Measurements from ENCODE around the gene TPCN2.

TPCN2 gene

GRCh38 chr11:69114811-69115523 is 66.2 kb downstream of the TPCN2 start:
- DNase-seq = no peak

GRCh38 chr11:69115586-69116560 is 67.1 kb downstream of the TPCN2 start:
- no peak for DNase-seq

- DNase-seq = no peak
Measured at GRCh38 chr11:69116671-69117070, 67.9 kb downstream of the TPCN2 start.

GRCh38 chr11:69119190-69119589 is 70.5 kb downstream of the TPCN2 start:
- no peak for DNase-seq

- DNase-seq = no peak
Measured at GRCh38 chr11:69120096-69120875, 71.6 kb downstream of the TPCN2 start.

GRCh38 chr11:69121021-69121420 is 72.3 kb downstream of the TPCN2 start:
- DNase-seq = no peak

DNA sequence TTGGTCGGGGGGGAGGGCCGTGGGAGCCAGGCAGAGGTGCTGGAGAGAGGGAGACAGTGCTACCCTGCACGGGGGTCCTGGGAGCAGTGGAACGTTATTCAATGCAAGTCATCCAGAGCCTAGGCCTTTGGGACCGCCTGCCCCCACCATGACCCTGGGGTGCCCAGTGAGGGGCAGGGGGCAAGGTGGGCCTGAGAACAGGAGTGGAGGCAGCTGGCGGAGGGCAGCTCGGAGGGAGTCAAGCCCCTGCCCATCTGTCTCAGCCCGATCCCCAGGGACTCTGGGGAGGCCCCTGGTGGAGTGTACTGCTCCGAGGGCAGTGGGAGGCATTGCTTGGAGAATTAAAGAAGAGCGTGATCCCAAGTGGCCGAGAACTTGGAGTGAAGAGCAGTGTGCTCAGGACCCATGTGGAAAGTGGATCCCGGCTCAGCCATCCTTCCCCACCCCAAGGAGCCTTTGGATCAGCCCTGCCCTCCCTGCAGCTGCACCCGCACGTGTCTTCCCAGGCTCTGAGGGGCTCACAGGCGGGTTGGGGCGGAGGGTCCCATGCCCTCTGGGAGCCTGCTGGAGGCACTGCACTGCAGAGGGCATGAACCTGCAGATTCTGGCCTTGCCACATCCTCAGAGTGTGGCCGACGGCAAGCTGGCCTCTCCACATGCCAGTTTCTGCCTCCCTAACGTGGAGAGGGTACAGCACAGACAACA is 73.0 kb downstream of the TPCN2 start:
- DNase-seq = no peak

DNA sequence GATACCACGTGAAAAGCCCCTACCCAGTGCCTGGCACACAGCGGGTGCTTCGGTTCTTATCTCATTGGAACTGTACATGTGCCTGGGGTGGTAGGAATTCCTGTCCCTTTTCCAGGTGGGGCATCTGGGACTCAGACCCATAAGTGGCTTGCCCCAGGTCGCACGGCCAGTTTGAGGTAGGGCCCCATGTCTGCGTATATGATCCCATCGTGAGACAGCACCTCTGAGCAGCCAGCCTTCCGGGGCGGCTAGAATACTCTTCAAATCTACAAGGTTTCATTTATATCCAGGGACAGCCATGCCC is 73.5 kb downstream of the TPCN2 start:
- DNase-seq = no peak

GRCh38 chr11:69122630-69123431 is 74.1 kb downstream of the TPCN2 start:
- peak in 3 of 5 donors; percentile 13 to 35 (median 17) for DNase-seq

DNA sequence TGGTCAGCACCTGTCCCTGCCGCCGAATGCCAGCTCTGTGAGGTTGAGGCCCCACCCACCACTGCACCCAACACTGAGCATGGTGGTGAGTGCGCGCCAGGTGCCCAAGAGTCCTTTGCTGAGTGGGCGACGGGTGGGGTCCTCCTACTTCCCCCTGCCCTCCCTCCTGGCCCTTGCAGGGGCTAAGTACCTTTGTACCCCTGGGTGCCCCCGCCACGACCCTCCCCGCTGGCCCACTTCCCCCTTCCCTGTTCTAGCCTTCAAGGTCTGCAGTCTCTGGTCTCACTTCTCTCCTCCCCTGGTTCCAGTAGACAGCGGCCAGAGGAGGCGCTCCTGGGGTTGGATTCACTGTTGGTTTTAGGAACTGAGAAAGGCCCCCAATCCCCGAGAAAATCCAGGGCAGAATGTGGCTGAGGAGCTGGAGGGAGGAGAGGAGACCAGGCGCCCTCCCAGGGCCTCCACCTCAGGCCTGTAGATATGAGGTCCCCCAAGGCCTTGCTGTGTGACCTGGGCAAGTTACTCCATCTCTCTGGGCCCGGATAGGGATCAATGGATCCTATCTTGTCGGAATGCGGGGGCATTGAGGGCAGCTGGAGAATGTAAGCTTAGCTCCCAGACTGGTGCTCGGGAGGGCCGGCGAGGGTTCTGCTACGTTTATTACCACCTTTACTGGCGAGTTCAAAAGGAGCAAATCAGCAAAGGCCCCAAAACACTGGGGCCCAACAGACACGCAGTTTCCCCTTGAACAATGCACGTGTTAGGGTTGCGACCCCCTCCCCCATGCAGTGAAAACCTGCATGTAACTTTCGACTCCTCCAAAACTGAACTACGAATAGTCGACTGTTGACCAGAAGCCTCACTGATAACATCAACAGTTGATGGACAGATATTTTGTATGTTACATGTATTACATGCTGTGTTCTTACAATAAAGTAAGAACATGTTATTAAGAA is 75.1 kb downstream of the TPCN2 start:
- no peak for DNase-seq

DNA sequence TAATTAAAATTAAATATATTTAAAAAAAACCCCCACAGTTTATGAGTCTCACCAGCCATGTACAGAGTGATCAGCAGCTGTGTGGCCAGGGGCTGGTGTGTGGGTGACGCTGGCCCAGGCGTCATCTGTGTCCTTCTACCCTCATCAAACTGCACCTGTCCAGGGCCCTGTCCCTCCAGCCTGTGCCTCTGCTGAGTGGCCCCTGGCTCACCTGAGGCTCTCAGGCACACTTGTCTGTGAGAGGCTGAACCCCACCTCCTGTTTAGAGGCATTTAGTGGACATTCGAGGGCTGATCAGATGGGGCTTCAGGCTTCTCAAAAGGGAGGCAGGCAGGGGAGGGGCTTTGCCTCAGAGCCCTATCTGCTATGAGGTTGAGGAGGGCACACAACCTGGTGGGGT is 77.1 kb downstream of the TPCN2 start:
- no peak for DNase-seq

DNA sequence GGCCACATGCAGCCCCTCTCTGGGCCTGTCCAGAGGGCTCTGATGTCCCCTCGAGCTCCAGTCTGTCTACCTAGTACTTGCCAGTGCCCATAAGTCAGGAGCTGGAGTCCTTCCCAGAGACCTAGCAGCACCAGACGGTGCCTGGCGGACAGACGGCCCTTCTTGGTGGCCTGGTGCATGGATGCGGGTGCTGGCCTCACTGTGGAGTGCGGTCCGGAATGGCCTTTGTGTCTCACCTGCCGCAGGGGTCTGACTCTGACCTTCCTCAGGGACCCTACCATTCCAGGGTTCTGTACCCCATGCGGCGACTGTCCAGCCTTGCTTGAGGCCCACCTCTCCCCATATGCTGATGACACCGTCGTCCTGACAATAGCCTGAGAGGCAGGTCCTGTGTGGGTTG is 77.6 kb downstream of the TPCN2 start:
- no peak for DNase-seq

GRCh38 chr11:69127081-69127850 is 78.5 kb downstream of the TPCN2 start:
- no peak for DNase-seq

GRCh38 chr11:69127884-69128283 is 79.2 kb downstream of the TPCN2 start:
- no peak for DNase-seq

DNA sequence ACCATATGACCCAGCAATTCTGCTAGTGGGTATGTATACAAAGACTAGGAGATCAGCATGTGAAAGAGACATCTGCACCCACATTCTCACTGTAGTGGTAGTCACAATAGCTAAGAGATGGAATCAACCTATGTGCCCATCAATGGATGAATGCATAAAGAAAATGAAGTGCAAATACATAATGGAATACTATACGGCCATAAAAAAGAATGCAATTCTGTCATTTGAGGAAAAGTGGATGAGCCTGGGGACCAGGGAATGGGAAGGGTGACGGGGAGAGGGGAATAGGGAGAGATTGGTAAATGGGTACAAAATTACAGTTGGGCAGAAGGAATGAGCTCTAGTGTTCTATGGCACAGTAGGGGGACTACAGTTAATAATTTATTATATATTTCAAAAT is 80.3 kb downstream of the TPCN2 start:
- no peak for DNase-seq

GRCh38 chr11:69129647-69130046 is 80.9 kb downstream of the TPCN2 start:
- DNase-seq = no peak

GRCh38 chr11:69130654-69131053 is 81.9 kb downstream of the TPCN2 start:
- DNase-seq = no peak

DNA sequence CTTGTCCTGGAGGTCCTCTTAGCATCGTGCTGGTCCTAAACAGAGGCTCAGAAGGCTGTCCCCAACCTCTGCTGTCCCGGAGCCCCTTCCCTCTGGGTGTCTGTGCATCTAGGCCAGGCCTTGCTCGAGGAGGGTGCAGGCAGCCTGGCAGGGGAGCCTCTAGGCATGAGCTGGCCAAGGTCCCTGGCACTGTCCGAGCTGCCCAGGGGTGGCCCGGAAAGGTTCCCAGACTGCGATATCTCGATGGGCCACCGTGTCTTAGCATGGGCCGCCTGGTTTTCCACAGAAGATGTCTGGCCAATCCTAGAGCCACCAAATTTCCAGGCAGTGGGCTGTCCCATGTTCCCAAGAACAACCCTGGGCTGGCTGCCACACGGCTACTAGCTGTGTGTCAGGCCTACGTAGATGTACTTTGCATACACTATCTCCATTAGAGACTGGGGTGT is 82.4 kb downstream of the TPCN2 start:
- DNase-seq = no peak

DNA sequence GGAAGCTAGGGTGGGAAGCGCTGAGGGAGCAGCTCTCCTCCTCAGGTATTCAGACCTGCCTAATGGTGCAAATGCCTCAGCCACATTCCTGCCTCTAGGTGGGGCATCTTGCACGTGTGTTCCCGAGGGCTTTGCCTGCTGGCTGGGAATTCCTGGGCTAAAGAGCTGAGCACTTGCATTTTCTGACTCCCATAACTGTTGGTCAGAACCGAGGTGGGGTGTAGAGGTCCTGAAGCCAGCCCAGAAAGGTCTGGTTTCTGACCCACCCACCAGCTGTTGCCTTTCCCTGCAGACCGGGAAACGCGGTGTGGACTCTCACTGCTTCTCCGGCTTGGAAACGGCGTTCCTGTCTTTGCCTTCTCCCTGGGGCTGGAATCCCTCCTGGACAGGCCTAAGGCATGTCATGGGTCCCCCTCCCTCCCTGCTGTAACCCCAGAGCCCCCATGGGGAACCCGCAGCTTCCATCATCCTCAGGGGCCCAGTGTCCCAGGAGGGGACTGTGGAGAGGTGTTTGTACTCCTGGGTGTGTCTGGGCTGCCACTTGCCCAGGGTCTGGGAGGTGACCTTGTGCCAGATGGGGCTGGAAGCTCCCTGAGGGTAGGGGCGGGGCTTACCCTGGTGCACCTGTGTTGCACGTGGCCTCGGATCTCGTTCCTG is 83.0 kb downstream of the TPCN2 start:
- DNase-seq = no peak
